B cell (primary cell): ENCODE results near the gene KIRREL3.

Experiments
- CTCF ChIP-seq: fragments of 200-600 bp; IDR thresholded peaks from one replicate; pipeline ENCODE4 v1.8.0; 2022; ENCODE audit warnings: antibody characterized with exemption, mild to moderate bottlenecking
- EZH2 ChIP-seq: IDR thresholded peaks from 2 replicates; pipeline ENCODE4 v1.6.1; 2012; ENCODE audit warnings: borderline replicate concordance, low read depth, mild to moderate bottlenecking, moderate library complexity, low read length; ENCODE audit not compliant: insufficient read depth, poor library complexity, severe bottlenecking

GRCh38 chr11:126753990-126754389 lies 246.6 kb downstream of the KIRREL3 start:
- TF ChIP-seq CTCF (no peak), EZH2 (no peak)
